Hepatocyte (in vitro differentiated cells): ENCODE results near the gene MOB3B. TPM values are rescaled to one million over a fixed set of nuclear protein-coding genes. Genes with fewer than 3 reads are reported as not detected.

Experiments used
- DNase-seq: peaks from one replicate; pipeline ENCODE4 v3.0.0-alpha.2; 2016; ENCODE audit warnings: low spot score
- H2AFZ ChIP-seq: fragments of 200-600 bp; sonication (generic); 2 replicates; pipeline ENCODE4 v1.6.0; 2016; ENCODE audit warnings: antibody characterized with exemption, mild to moderate bottlenecking
- H3K27ac ChIP-seq: fragments of 200-600 bp; sonication (generic); 2 replicates; pipeline ENCODE4 v1.5.1; 2016; ENCODE audit warnings: mild to moderate bottlenecking
- H3K27me3 ChIP-seq: fragments of 200-600 bp; sonication (generic); 2 replicates; pipeline ENCODE4 v1.6.1; 2016
- H3K36me3 ChIP-seq: fragments of 200-600 bp; sonication (generic); replicated peaks from 2 replicates; pipeline ENCODE4 v1.5.1; 2016; ENCODE audit warnings: low read depth; ENCODE audit not compliant: insufficient read depth
- H3K4me1 ChIP-seq: fragments of 200-600 bp; sonication (generic); 2 replicates; pipeline ENCODE4 v1.5.1; 2016; ENCODE audit warnings: mild to moderate bottlenecking, moderate library complexity; ENCODE audit not compliant: insufficient read depth
- H3K4me2 ChIP-seq: fragments of 200-600 bp; sonication (generic); 2 replicates; pipeline ENCODE4 v1.6.0; 2016
- H3K4me3 ChIP-seq: fragments of 200-600 bp; sonication (generic); 2 replicates; pipeline ENCODE4 v1.5.1; 2016; ENCODE audit warnings: mild to moderate bottlenecking
- H3K79me2 ChIP-seq: fragments of 200-600 bp; sonication (generic); 2 replicates; pipeline ENCODE4 v1.6.0; 2017; ENCODE audit warnings: mild to moderate bottlenecking
- H3K9me2 ChIP-seq: fragments of 200-600 bp; sonication (generic); replicated peaks from 2 replicates; pipeline ENCODE4 v1.6.0; 2017; ENCODE audit warnings: mild to moderate bottlenecking; ENCODE audit not compliant: insufficient read depth
- H3K9me3 ChIP-seq: fragments of 200-600 bp; sonication (generic); 2 replicates; pipeline ENCODE4 v1.5.1; 2016; ENCODE audit warnings: low read depth, mild to moderate bottlenecking
- H4K20me1 ChIP-seq: fragments of 200-600 bp; sonication (generic); 2 replicates; pipeline ENCODE4 v1.6.0; 2016; ENCODE audit warnings: mild to moderate bottlenecking; ENCODE audit not compliant: insufficient read depth, poor library complexity, severe bottlenecking
- EZH2 ChIP-seq: fragments of 200-600 bp; sonication (generic); IDR thresholded peaks from 2 replicates; pipeline ENCODE4 v1.6.1; 2016; ENCODE audit warnings: antibody characterized with exemption, mild to moderate bottlenecking, borderline replicate concordance
- EZH2phosphoT487 ChIP-seq: fragments of 200-600 bp; sonication (generic); IDR thresholded peaks from one replicate; pipeline ENCODE4 v1.6.1; 2018; ENCODE audit warnings: antibody characterized with exemption, mild to moderate bottlenecking, low read depth, moderate library complexity; ENCODE audit not compliant: unreplicated experiment, severe bottlenecking
- WGBS: methylation state at CpG from one replicate; pipeline ENCODE4 v1.1.6; 2016; ENCODE audit warnings: low lambda C conversion rate; ENCODE audit errors: missing lambda C conversion rate; 5-methylcytosine and 5-hydroxymethylcytosine counted together
- polyA plus RNA-seq: library from polyadenylated mRNA; unstranded; fragments of >200 nt; fragmentation: Nextera tagmentation; extraction: Ambion mirVana; gene quantifications from 2 replicates; pipeline ENCODE4 v1.2.1, GENCODE V29; 2016
- total RNA-seq: library from RNA; depleted of rRNA; stranded (reverse); fragments of >200 nt; gene quantifications from 2 replicates; pipeline ENCODE4 v1.2.3, GENCODE V29; 2014
- TF ChIP-seq, protein P1 (sequence below): fragments of 200-600 bp; sonication (generic); IDR thresholded peaks from 2 replicates; pipeline ENCODE4 v1.5.1; 2016; ENCODE audit warnings: antibody characterized with exemption, mild to moderate bottlenecking; ENCODE audit not compliant: poor library complexity

The MOB3B gene
- total and polyA plus RNA-seq, 2 experiments from 2014 or later = 13.3 to 13.5 TPM

GRCh38 chr9:27414220-27414761, 115.3 kb downstream of the MOB3B start:
- Histone ChIP-seq H3K36me3 (no peaks in the 10 kb centered on the region), H3K4me3 (no peak overlapping the region), H3K79me2 (peaks cover 71% of the 10 kb centered on the region), H3K27me3 (no peaks in the 10 kb centered on the region), H2AFZ (no peak overlapping the region), H3K9me3 (no peaks in the 10 kb centered on the region), H3K9me2 (no peaks in the 10 kb centered on the region), H3K27ac (peak overlapping the region; percentile 58), H3K4me2 (peak overlapping the region; percentile 30), H3K4me1 (peaks cover 19% of the 10 kb centered on the region), H4K20me1 (no peaks in the 10 kb centered on the region)
- TF ChIP-seq EZH2phosphoT487 (no peak), EZH2 (no peak)
- TF ChIP-seq, protein P1, sequence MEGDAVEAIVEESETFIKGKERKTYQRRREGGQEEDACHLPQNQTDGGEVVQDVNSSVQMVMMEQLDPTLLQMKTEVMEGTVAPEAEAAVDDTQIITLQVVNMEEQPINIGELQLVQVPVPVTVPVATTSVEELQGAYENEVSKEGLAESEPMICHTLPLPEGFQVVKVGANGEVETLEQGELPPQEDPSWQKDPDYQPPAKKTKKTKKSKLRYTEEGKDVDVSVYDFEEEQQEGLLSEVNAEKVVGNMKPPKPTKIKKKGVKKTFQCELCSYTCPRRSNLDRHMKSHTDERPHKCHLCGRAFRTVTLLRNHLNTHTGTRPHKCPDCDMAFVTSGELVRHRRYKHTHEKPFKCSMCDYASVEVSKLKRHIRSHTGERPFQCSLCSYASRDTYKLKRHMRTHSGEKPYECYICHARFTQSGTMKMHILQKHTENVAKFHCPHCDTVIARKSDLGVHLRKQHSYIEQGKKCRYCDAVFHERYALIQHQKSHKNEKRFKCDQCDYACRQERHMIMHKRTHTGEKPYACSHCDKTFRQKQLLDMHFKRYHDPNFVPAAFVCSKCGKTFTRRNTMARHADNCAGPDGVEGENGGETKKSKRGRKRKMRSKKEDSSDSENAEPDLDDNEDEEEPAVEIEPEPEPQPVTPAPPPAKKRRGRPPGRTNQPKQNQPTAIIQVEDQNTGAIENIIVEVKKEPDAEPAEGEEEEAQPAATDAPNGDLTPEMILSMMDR = no peak
- no peak for DNase-seq
- 57% methylated on average over 4 of the region's 4 CpGs for WGBS

DNA sequence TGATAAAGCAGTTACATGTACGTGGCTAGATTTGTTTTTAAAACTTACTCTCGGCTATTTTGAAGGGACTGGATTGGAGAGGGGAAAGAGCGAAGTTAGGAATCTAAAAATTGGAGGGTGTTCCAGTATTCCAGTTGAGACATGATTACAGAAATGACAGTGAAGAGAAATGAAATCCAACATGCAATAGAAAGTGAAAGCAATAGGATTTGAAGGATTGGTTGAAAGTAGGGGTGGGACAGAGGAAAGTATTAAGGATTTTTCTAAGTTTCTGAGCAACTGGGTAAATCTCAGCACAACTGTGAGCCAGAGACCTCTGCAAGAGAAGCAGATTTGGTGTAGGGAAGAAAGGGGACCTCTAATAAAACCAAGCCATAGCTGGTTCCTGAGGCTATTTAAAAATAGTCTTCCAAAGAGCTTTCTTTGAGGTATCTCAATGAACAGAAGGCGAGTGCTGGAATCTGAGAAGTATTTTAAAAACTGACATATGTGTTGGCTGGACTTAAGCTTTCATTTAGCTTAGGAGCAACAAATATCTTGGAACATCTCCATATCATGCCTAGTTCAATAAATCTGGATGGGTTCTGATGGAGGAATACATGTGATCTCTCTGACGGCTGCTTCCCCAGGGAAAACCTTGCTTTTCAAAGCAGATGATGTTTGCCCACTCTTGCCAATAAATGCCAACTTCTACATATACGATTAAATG, 115.9 kb downstream of the MOB3B start:
- no peaks in the 10 kb centered on the region for H3K9me3 ChIP-seq
- no peaks in the 10 kb centered on the region for H3K9me2 ChIP-seq
- no peaks in the 10 kb centered on the region for H4K20me1 ChIP-seq
- no peak overlapping the region for H2AFZ ChIP-seq
- peaks cover 75% of the 10 kb centered on the region for H3K79me2 ChIP-seq
- WGBS = 68% methylated on average over 6 of the region's 6 CpGs
- DNase-seq = no peak
- H3K4me3 ChIP-seq = no peak overlapping the region
- peak overlapping the region; percentile 30 for H3K4me2 ChIP-seq
- peak overlapping the region; percentile 58 for H3K27ac ChIP-seq
- TF ChIP-seq, protein P1 = no peak
- TF ChIP-seq EZH2phosphoT487 (no peak), EZH2 (no peak)
- no peaks in the 10 kb centered on the region for H3K36me3 ChIP-seq
- H3K4me1 ChIP-seq = peaks cover 19% of the 10 kb centered on the region
- no peaks in the 10 kb centered on the region for H3K27me3 ChIP-seq

GRCh38 chr9:27412963-27413362, 116.7 kb downstream of the MOB3B start:
- H3K9me2 ChIP-seq = no peaks in the 10 kb centered on the region
- H3K27me3 ChIP-seq = no peaks in the 10 kb centered on the region
- TF ChIP-seq EZH2 = no peak
- no peak for TF ChIP-seq EZH2phosphoT487
- TF ChIP-seq, protein P1 = no peak
- DNase-seq = no peak
- no peak overlapping the region for H2AFZ ChIP-seq
- peaks cover 71% of the 10 kb centered on the region for H3K79me2 ChIP-seq
- 85% methylated on average over 2 of the region's 2 CpGs for WGBS
- no peak overlapping the region for H3K4me3 ChIP-seq
- peaks cover 19% of the 10 kb centered on the region for H3K4me1 ChIP-seq
- H3K4me2 ChIP-seq = peak overlapping the region; percentile 30
- H3K27ac ChIP-seq = no peak overlapping the region
- no peaks in the 10 kb centered on the region for H4K20me1 ChIP-seq
- no peaks in the 10 kb centered on the region for H3K36me3 ChIP-seq
- no peaks in the 10 kb centered on the region for H3K9me3 ChIP-seq
